Measurements from ENCODE around the gene SLC26A11. TPM values are rescaled to one million over a fixed set of nuclear protein-coding genes. Genes with fewer than 3 reads are reported as not detected.
A peak's percentile ranks its signal among the peaks of the same experiment; 100 is the strongest.
"Not testable (repeated sequence)": the region's sequence is repeated elsewhere in the genome, so short reads cannot be mapped to it uniquely, and the experiment has no call there.

SLC26A11 gene
- total RNA-seq, 2 experiments from 2014 or later, result 5.9 to 6.1 TPM

- Mint-ChIP-seq H3K27ac (no peak overlapping the region), H3K4me3 (no peak overlapping the region), H3K9me3 (no peaks in the 10 kb centered on the region), H3K4me1 (no peaks in the 10 kb centered on the region), H3K36me3 (ENCODE audit: low read depth) (no peaks in the 10 kb centered on the region), H3K27me3 (no peaks in the 10 kb centered on the region)
- DNase-seq, result no peak
- POLR2A ChIA-PET, result no interaction called here
- CTCF ChIA-PET, result interaction anchor here (1.5 kb wide), 1 partner anchor 85 kb away, joined by 3 read pairs; the partner anchor contains the start of gene GAA
These were observed 34.3 kb upstream of the SLC26A11 start for GRCh38 chr17:80185968-80186367.

- Mint-ChIP-seq H3K9me3 (no peaks in the 10 kb centered on the region), H3K27ac (no peak overlapping the region)
- CTCF ChIA-PET, result interaction anchor here (1.1 kb wide), 1 partner anchor 86 kb away, joined by 3 read pairs; the partner anchor contains the start of gene GAA
These were observed 33.1 kb upstream of the SLC26A11 start for GRCh38 chr17:80187090-80187489.

GRCh38 chr17:80187515-80187941 is 32.7 kb upstream of the SLC26A11 start:
- CTCF ChIA-PET, result interaction anchor here (1.1 kb wide), 2 partner anchors 9 to 86 kb away, joined by 3 read pairs; partner anchors contain the start of gene GAA

More at GRCh38 chr17:80187090-80187489, 33.1 kb upstream of the SLC26A11 start:
- Mint-ChIP-seq H3K4me1 (no peaks in the 10 kb centered on the region), H3K4me3 (no peak overlapping the region), H3K36me3 (ENCODE audit: low read depth) (no peaks in the 10 kb centered on the region), H3K27me3 (no peaks in the 10 kb centered on the region)
- POLR2A ChIA-PET, result no interaction called here
- DNase-seq, result no peak

GRCh38 chr17:80189611-80190010 is 30.6 kb upstream of the SLC26A11 start:
- Mint-ChIP-seq H3K4me1 (no peaks in the 10 kb centered on the region), H3K36me3 (ENCODE audit: low read depth) (no peaks in the 10 kb centered on the region), H3K4me3 (no peak overlapping the region), H3K27me3 (peaks cover 5% of the 10 kb centered on the region), H3K27ac (no peak overlapping the region), H3K9me3 (peaks cover 3% of the 10 kb centered on the region)
- CTCF ChIA-PET, result interaction anchor here (0.5 kb wide), 1 partner anchor 42 kb away, joined by 3 read pairs; no protein-coding TSS in a partner anchor
- DNase-seq, result no peak
- POLR2A ChIA-PET, result no interaction called here

More at GRCh38 chr17:80187515-80187941, 32.7 kb upstream of the SLC26A11 start:
- no peaks in the 10 kb centered on the region for H3K4me1 Mint-ChIP-seq
- no peak overlapping the region for H3K27ac Mint-ChIP-seq
- H3K9me3 Mint-ChIP-seq, result no peaks in the 10 kb centered on the region
- POLR2A ChIA-PET, result no interaction called here
- no peaks in the 10 kb centered on the region for H3K36me3 Mint-ChIP-seq (ENCODE audit: low read depth)
- no peak overlapping the region for H3K4me3 Mint-ChIP-seq
- no peak for DNase-seq
- H3K27me3 Mint-ChIP-seq, result no peaks in the 10 kb centered on the region

- H3K9me3 Mint-ChIP-seq, result peaks cover 4% of the 10 kb centered on the region
- H3K27me3 Mint-ChIP-seq, result peaks cover 5% of the 10 kb centered on the region
- H3K36me3 Mint-ChIP-seq (ENCODE audit: low read depth), result no peaks in the 10 kb centered on the region
- H3K27ac Mint-ChIP-seq, result no peak overlapping the region
- POLR2A ChIA-PET, result no interaction called here
- CTCF ChIA-PET, result interaction anchor here (1.1 kb wide), 1 partner anchor 10 kb away, joined by 3 read pairs; no protein-coding TSS in a partner anchor
- H3K4me1 Mint-ChIP-seq, result no peaks in the 10 kb centered on the region
- DNase-seq, result no peak
- H3K4me3 Mint-ChIP-seq, result no peak overlapping the region
These were observed 29.5 kb upstream of the SLC26A11 start for GRCh38 chr17:80190716-80191115.

GRCh38 chr17:80191192-80191591 is 29.0 kb upstream of the SLC26A11 start:
- Mint-ChIP-seq H3K9me3 (peaks cover 4% of the 10 kb centered on the region), H3K27me3 (peaks cover 5% of the 10 kb centered on the region), H3K36me3 (ENCODE audit: low read depth) (no peaks in the 10 kb centered on the region), H3K27ac (no peak overlapping the region), H3K4me3 (no peak overlapping the region), H3K4me1 (no peaks in the 10 kb centered on the region)
- POLR2A ChIA-PET, result no interaction called here
- DNase-seq, result no peak
- CTCF ChIA-PET, result interaction anchor here (0.7 to 1.2 kb wide), 3 partner anchors 9 to 14 kb away, joined by 3 read pairs; no protein-coding TSS in a partner anchor

GRCh38 chr17:80191865-80192661 is 28.2 kb upstream of the SLC26A11 start:
- H3K4me1 Mint-ChIP-seq, result no peaks in the 10 kb centered on the region
- CTCF ChIA-PET, result interaction anchor here (0.7 to 1.2 kb wide), 2 partner anchors 12 to 14 kb away, joined by 3 read pairs; no protein-coding TSS in a partner anchor
- no peak overlapping the region for H3K27ac Mint-ChIP-seq
- no peak overlapping the region for H3K4me3 Mint-ChIP-seq
- peaks cover 5% of the 10 kb centered on the region for H3K27me3 Mint-ChIP-seq
- POLR2A ChIA-PET, result interaction anchor here (0.6 kb wide), 1 partner anchor 25 kb away, joined by 4 read pairs; no protein-coding TSS in a partner anchor
- no peaks in the 10 kb centered on the region for H3K36me3 Mint-ChIP-seq (ENCODE audit: low read depth)
- peaks cover 4% of the 10 kb centered on the region for H3K9me3 Mint-ChIP-seq
- DNase-seq, result no peak

GRCh38 chr17:80195141-80195540 is 25.1 kb upstream of the SLC26A11 start:
- DNase-seq, result no peak
- peaks cover 5% of the 10 kb centered on the region for H3K27me3 Mint-ChIP-seq
- H3K27ac Mint-ChIP-seq, result no peak overlapping the region
- ChIA-PET POLR2A (no interaction called here), CTCF (interaction anchor here (0.8 to 2.3 kb wide), 6 partner anchors 11 to 75 kb away, joined by 3 to 11 read pairs (median 4); no protein-coding TSS in a partner anchor)
- H3K4me1 Mint-ChIP-seq, result no peaks in the 10 kb centered on the region
- peaks cover 4% of the 10 kb centered on the region for H3K9me3 Mint-ChIP-seq
- no peak overlapping the region for H3K4me3 Mint-ChIP-seq
- no peaks in the 10 kb centered on the region for H3K36me3 Mint-ChIP-seq (ENCODE audit: low read depth)

GRCh38 chr17:80195671-80196529 is 24.3 kb upstream of the SLC26A11 start:
- Mint-ChIP-seq H3K9me3 (peaks cover 4% of the 10 kb centered on the region), H3K4me3 (no peak overlapping the region), H3K27ac (no peak overlapping the region), H3K4me1 (no peaks in the 10 kb centered on the region), H3K36me3 (ENCODE audit: low read depth) (no peaks in the 10 kb centered on the region), H3K27me3 (peaks cover 5% of the 10 kb centered on the region)
- peak; percentile 52 for DNase-seq
- CTCF ChIA-PET, result interaction anchor here (0.8 to 2.3 kb wide), 11 partner anchors 8 to 74 kb away, joined by 3 to 11 read pairs (median 4); no protein-coding TSS in a partner anchor
- POLR2A ChIA-PET, result no interaction called here

GRCh38 chr17:80196652-80197051 is 23.6 kb upstream of the SLC26A11 start:
- POLR2A ChIA-PET, result no interaction called here
- H3K4me3 Mint-ChIP-seq, result no peak overlapping the region
- CTCF ChIA-PET, result interaction anchor here (0.9 to 2.3 kb wide), 6 partner anchors 8 to 74 kb away, joined by 3 to 11 read pairs (median 4); no protein-coding TSS in a partner anchor
- H3K4me1 Mint-ChIP-seq, result no peaks in the 10 kb centered on the region
- DNase-seq, result no peak
- H3K27me3 Mint-ChIP-seq, result peaks cover 5% of the 10 kb centered on the region
- H3K9me3 Mint-ChIP-seq, result peaks cover 4% of the 10 kb centered on the region
- no peaks in the 10 kb centered on the region for H3K36me3 Mint-ChIP-seq (ENCODE audit: low read depth)
- no peak overlapping the region for H3K27ac Mint-ChIP-seq

- no peak overlapping the region for H3K4me3 Mint-ChIP-seq
- peaks cover 4% of the 10 kb centered on the region for H3K9me3 Mint-ChIP-seq
These were observed 22.0 kb upstream of the SLC26A11 start for GRCh38 chr17:80198144-80198661.

GRCh38 chr17:80199295-80199694 is 20.9 kb upstream of the SLC26A11 start:
- H3K9me3 Mint-ChIP-seq; H3K27ac Mint-ChIP-seq; H3K27me3 Mint-ChIP-seq; H3K36me3 Mint-ChIP-seq (ENCODE audit: low read depth); H3K4me1 Mint-ChIP-seq; H3K4me3 Mint-ChIP-seq; DNase-seq; POLR2A ChIA-PET: not testable (repeated sequence)
- CTCF ChIA-PET, result interaction anchor here (0.6 to 1.0 kb wide), 5 partner anchors 11 to 103 kb away, joined by 3 read pairs; no protein-coding TSS in a partner anchor

More at GRCh38 chr17:80198144-80198661, 22.0 kb upstream of the SLC26A11 start:
- ChIA-PET CTCF (interaction anchor here (1.0 kb wide), 1 partner anchor 10 kb away, joined by 3 read pairs; no protein-coding TSS in a partner anchor), POLR2A (no interaction called here)
- H3K27ac Mint-ChIP-seq, result no peak overlapping the region
- no peaks in the 10 kb centered on the region for H3K36me3 Mint-ChIP-seq (ENCODE audit: low read depth)
- DNase-seq, result no peak
- peaks cover 5% of the 10 kb centered on the region for H3K27me3 Mint-ChIP-seq
- H3K4me1 Mint-ChIP-seq, result no peaks in the 10 kb centered on the region

Measured in activated CD4-positive, alpha-beta T cell treated with anti-CD3 and anti-CD28 coated beads, Interleukin-2, amount 10 ng/mL, durations not matched to agents 7 days and 5 days (primary cell).